IMR-90 (cell line): ENCODE measurements around the gene GPR153. TPM values are rescaled to one million over a fixed set of nuclear protein-coding genes. Genes with fewer than 3 reads are reported as not detected.
A peak's percentile ranks its signal among the peaks of the same experiment; 100 is the strongest.

Experiments
- ATAC-seq: fragments of 200-7000 bp; cut with Tn5 transposase; 2 replicates; pipeline ENCODE4 v1.9.1; 2020; ENCODE audit warnings: low read depth, mild to moderate bottlenecking, moderate library complexity
- BruUV-seq: library from RNA; stranded (reverse); fragments of 400-500 nt; replicated peaks from 2 replicates; lab custom pipeline; 2021; lab: Mats Ljungman, UMichigan
- CTCF ChIA-PET: fragments of 300-600 bp; formaldehyde crosslinking; extraction: SDS; loops from one replicate; lab custom pipeline; 2021; ENCODE audit warnings: antibody characterized with exemption; lab: Yijun Ruan, JAX
- POLR2A ChIA-PET: fragments of 300-600 bp; sonication (Branson Sonifier 250); formaldehyde crosslinking; loops from one replicate; lab custom pipeline; 2022; ENCODE audit warnings: antibody characterized with exemption; ENCODE audit not compliant: unreplicated experiment; lab: Charles Lee
- DNase-seq: peaks from one replicate; pipeline ENCODE4 v3.0.0; 2013
- H2AFZ ChIP-seq: replicated peaks from 2 replicates; pipeline ENCODE3; 2013; ENCODE audit warnings: low read length, mild to moderate bottlenecking; ENCODE audit not compliant: poor library complexity
- H2AK5ac ChIP-seq: 2 replicates; pipeline ENCODE4 v1.6.1; 2013; ENCODE audit warnings: low read depth, low read length, inconsistent platforms
- H2AK9ac ChIP-seq: replicated peaks from 2 replicates; pipeline ENCODE3; 2013; ENCODE audit warnings: mild to moderate bottlenecking, low read depth, low read length, moderate library complexity; ENCODE audit not compliant: poor library complexity
- H2BK120ac ChIP-seq: 2 replicates; pipeline ENCODE4 v1.6.1; 2013; ENCODE audit warnings: low read depth, low read length, inconsistent platforms
- H2BK15ac ChIP-seq: 3 replicates; pipeline ENCODE4 v1.6.1; 2013; ENCODE audit warnings: low read depth, low read length, inconsistent platforms
- H2BK20ac ChIP-seq: 2 replicates; pipeline ENCODE4 v1.6.1; 2013; ENCODE audit warnings: low read depth, mild to moderate bottlenecking, inconsistent platforms, low read length, moderate library complexity
- H2BK5ac ChIP-seq: 2 replicates; pipeline ENCODE4 v1.6.1; 2013; ENCODE audit warnings: mild to moderate bottlenecking, low read depth, low read length, inconsistent platforms; ENCODE audit not compliant: poor library complexity, severe bottlenecking
- H3K14ac ChIP-seq: replicated peaks from 2 replicates; pipeline ENCODE4 v1.6.1; 2013; ENCODE audit warnings: low read depth, low read length, inconsistent platforms
- H3K18ac ChIP-seq: 2 replicates; pipeline ENCODE4 v1.6.1; 2013; ENCODE audit warnings: low read depth, low read length, control low read depth
- H3K23ac ChIP-seq: 2 replicates; pipeline ENCODE4 v1.6.1; 2013; ENCODE audit warnings: low read depth, low read length, inconsistent platforms
- H3K27ac ChIP-seq: 2 replicates; pipeline ENCODE4 v1.5.1; 2013; ENCODE audit warnings: mild to moderate bottlenecking, control low read depth, low read length; ENCODE audit not compliant: insufficient read depth
- H3K27me3 ChIP-seq: 2 replicates; pipeline ENCODE4 v1.6.1; 2013; ENCODE audit warnings: low read length; ENCODE audit not compliant: control insufficient read depth, insufficient read depth
- H3K36me3 ChIP-seq: 2 replicates; pipeline ENCODE4 v1.6.1; 2013; ENCODE audit warnings: low read length, mixed read lengths; ENCODE audit not compliant: control insufficient read depth, insufficient read depth
- H3K4ac ChIP-seq: 2 replicates; pipeline ENCODE4 v1.6.1; 2013; ENCODE audit warnings: low read depth, low read length, inconsistent platforms
- H3K4me1 ChIP-seq: 2 replicates; pipeline ENCODE4 v1.6.1; 2013; ENCODE audit warnings: low read length, mixed read lengths; ENCODE audit not compliant: control insufficient read depth, insufficient read depth
- H3K4me2 ChIP-seq: 2 replicates; pipeline ENCODE4 v1.6.1; 2013; ENCODE audit warnings: low read depth, mild to moderate bottlenecking, control low read depth, low read length, moderate library complexity
- H3K4me3 ChIP-seq: 2 replicates; pipeline ENCODE4 v1.5.1; 2013; ENCODE audit warnings: low read depth, mild to moderate bottlenecking, control low read depth, low read length, moderate library complexity; ENCODE audit not compliant: insufficient read depth
- H3K56ac ChIP-seq: 2 replicates; pipeline ENCODE4 v1.6.1; 2013; ENCODE audit warnings: low read length, inconsistent platforms; ENCODE audit not compliant: insufficient read depth; ENCODE audit errors: extremely low read depth
- H3K79me1 ChIP-seq, 2 experiments: 2 replicates each; pipeline ENCODE4 v1.6.1; 2013; ENCODE audit warnings: low read length in 2 of 2, inconsistent platforms in 1 of 2, low read depth in 1 of 2
- H3K9ac ChIP-seq: 2 replicates; pipeline ENCODE4 v1.6.1; 2013; ENCODE audit warnings: low read depth, low read length, control low read depth
- H3K9me1 ChIP-seq: 2 replicates; pipeline ENCODE4 v1.6.1; 2013; ENCODE audit warnings: low read length, inconsistent platforms; ENCODE audit not compliant: insufficient read depth
- H3K9me3 ChIP-seq: 2 replicates; pipeline ENCODE4 v1.6.1; 2013; ENCODE audit warnings: low read length; ENCODE audit not compliant: control insufficient read depth, insufficient read depth
- H4K20me1 ChIP-seq: 2 replicates; pipeline ENCODE4 v1.6.1; 2013; ENCODE audit warnings: low read length, inconsistent platforms; ENCODE audit not compliant: insufficient read depth
- H4K5ac ChIP-seq: 2 replicates; pipeline ENCODE4 v1.6.1; 2013; ENCODE audit warnings: mild to moderate bottlenecking, low read depth, low read length, control low read depth
- H4K8ac ChIP-seq, 2 experiments: 2 replicates each; pipeline ENCODE4 v1.6.1; 2013; ENCODE audit warnings: low read depth in 2 of 2, low read length in 2 of 2, control low read depth in 1 of 2, inconsistent platforms in 1 of 2
- H4K91ac ChIP-seq: 2 replicates; pipeline ENCODE4 v1.6.1; 2013; ENCODE audit warnings: low read depth, low read length, inconsistent platforms; ENCODE audit not compliant: insufficient read depth
- BHLHE40 ChIP-seq: fragments of 150-350 bp; IDR thresholded peaks from 2 replicates; pipeline ENCODE4 v1.6.1; 2016; ENCODE audit warnings: mild to moderate bottlenecking, low read depth, low read length
- CEBPB ChIP-seq: IDR thresholded peaks from 2 replicates; pipeline ENCODE4 v1.6.1; 2012; ENCODE audit warnings: low read depth, low read length, improper control_type of control experiment
- CHD1 ChIP-seq: IDR thresholded peaks from 2 replicates; pipeline ENCODE4 v1.6.1; 2012; ENCODE audit warnings: low read depth, low read length, improper control_type of control experiment
- CTCF ChIP-seq: conservative IDR thresholded peaks from 2 replicates; pipeline ENCODE4 v1.5.1; 2012; ENCODE audit warnings: mild to moderate bottlenecking, low read depth, low read length, improper control_type of control experiment
- FOS ChIP-seq: fragments of 150-350 bp; IDR thresholded peaks from 2 replicates; pipeline ENCODE4 v1.6.1; 2016; ENCODE audit warnings: low read depth, low read length
- MAFK ChIP-seq: IDR thresholded peaks from 2 replicates; pipeline ENCODE4 v1.6.1; 2012; ENCODE audit warnings: low read depth, low read length, improper control_type of control experiment
- MAZ ChIP-seq: IDR thresholded peaks from 2 replicates; pipeline ENCODE4 v1.6.1; 2012; ENCODE audit warnings: low read depth, mild to moderate bottlenecking, low read length, improper control_type of control experiment, moderate library complexity, borderline replicate concordance
- MXI1 ChIP-seq: IDR thresholded peaks from 2 replicates; pipeline ENCODE4 v1.6.1; 2012; ENCODE audit warnings: low read depth, mild to moderate bottlenecking, low read length, moderate library complexity, borderline replicate concordance
- POLR2A ChIP-seq: IDR thresholded peaks from 2 replicates; pipeline ENCODE4 v1.6.1; 2012; ENCODE audit warnings: mild to moderate bottlenecking, low read depth, low read length
- RAD21 ChIP-seq: IDR thresholded peaks from 2 replicates; pipeline ENCODE4 v1.6.1; 2012; ENCODE audit warnings: low read length, improper control_type of control experiment
- RCOR1 ChIP-seq: IDR thresholded peaks from 2 replicates; pipeline ENCODE4 v1.6.1; 2012; ENCODE audit warnings: mild to moderate bottlenecking, low read length, improper control_type of control experiment; ENCODE audit not compliant: insufficient replicate concordance
- RFX5 ChIP-seq: IDR thresholded peaks from 2 replicates; pipeline ENCODE4 v1.8.0; 2012; ENCODE audit warnings: low read depth, mild to moderate bottlenecking, low read length, moderate library complexity
- USF2 ChIP-seq: fragments of 150-350 bp; IDR thresholded peaks from 2 replicates; pipeline ENCODE4 v1.6.1; 2017; ENCODE audit warnings: mild to moderate bottlenecking, antibody characterized with exemption, low read length, low read depth
- WGBS, 2 experiments: methylation state at CpG; one replicate each; pipeline versions ENCODE4 v1.1.5 to v1.1.7; 2013; ENCODE audit warnings: missing lambda C conversion rate in 2 of 2; ENCODE audit not compliant: insufficient read length in 1 of 2; ENCODE audit errors: extremely low coverage in 2 of 2; 5-methylcytosine and 5-hydroxymethylcytosine counted together
- dilution Hi-C: fragments of 300-500 bp; cut with HindIII; formaldehyde crosslinking; loops from one replicate; pipeline ENCODE4 v1.14.3; 2018; ENCODE audit warnings: low sequenced_read_pairs; ENCODE audit not compliant: unreplicated experiment
- in situ Hi-C: fragments of 300-500 bp; cut with MboI; formaldehyde crosslinking; loops from 3 replicates; pipeline ENCODE4 v1.14.3; 2019; ENCODE audit warnings: low sequenced_read_pairs, inconsistent platforms, mixed read lengths
- intact Hi-C: fragments of 100-400 bp; cut with micrococcal nuclease; formaldehyde crosslinking; loops from 2 replicates; pipeline ENCODE4 v1.10.0; 2022
- polyA plus RNA-seq, 3 experiments: library from polyadenylated mRNA; depleted of rRNA; stranded (reverse); fragments of >200 nt; gene quantifications; 2 replicates each; pipeline ENCODE4 v1.2.3, GENCODE V29; 2012; ENCODE audit warnings: low replicate concordance in 1 of 3
- total RNA-seq: library from RNA; depleted of rRNA; stranded (reverse); fragments of >200 nt; gene quantifications from 2 replicates; pipeline ENCODE4 v1.2.3, GENCODE V29; 2012

Gene GPR153
- total and polyA plus RNA-seq, 2 of the 4 experiments (the other 2 are of a cell fraction): 1.8 to 5.2 TPM

- no peak for TF ChIP-seq FOS
These were observed 33.4 kb upstream of the GPR153 start (continued) for GRCh38 chr1:6294080-6294889.

DNA sequence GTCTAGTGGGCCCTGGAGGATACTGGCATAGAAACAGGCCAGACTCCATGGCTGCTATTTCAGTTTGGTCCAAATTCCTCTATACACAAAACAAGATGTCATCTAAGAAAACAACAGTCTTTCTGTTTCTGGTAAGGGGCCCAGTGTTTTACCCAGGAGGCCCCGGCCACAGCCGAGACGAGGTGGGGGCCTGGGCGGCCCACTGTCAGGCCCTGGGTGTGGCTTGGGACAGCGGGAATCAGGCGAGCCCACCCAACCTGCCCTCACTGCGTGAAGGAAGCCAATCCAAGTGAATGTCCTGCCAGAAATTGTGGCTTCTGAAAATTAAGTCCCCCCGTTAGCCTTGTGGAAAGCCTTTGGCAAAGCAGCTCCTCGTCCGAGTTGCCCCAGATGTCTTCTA is 31.2 kb upstream of the GPR153 start:
- dilution Hi-C loops: no loop called here
- Histone ChIP-seq H3K9me1 (no peaks in the 10 kb centered on the region), H3K36me3 (peaks cover 4% of the 10 kb centered on the region; the same call in 1 of the 2 replicates), H3K4me1 (no peaks in the 10 kb centered on the region), H2AK9ac (peak overlapping the region; percentile 55), H4K5ac (no peak overlapping the region), H3K56ac (no peak overlapping the region), H4K91ac (no peak overlapping the region), H2BK15ac (no peak overlapping the region), H3K18ac (no peak overlapping the region), H2BK5ac (no peak overlapping the region), H4K8ac (no peak overlapping the region), H2AK5ac (no peak overlapping the region), H3K14ac (no peak overlapping the region), H3K4me2 (no peak overlapping the region), H3K79me1 (peaks cover 0 to 3% of the 10 kb centered on the region in 2 experiments; a peak in 1 of 4 replicates), H4K20me1 (no peaks in the 10 kb centered on the region), H3K27ac (no peak overlapping the region), H3K23ac (no peak overlapping the region), H2BK20ac (no peak overlapping the region), H3K4ac (no peak overlapping the region), H3K4me3 (no peak overlapping the region), H2AFZ (no peak overlapping the region), H3K9ac (no peak overlapping the region), H3K27me3 (no peaks in the 10 kb centered on the region), H3K9me3 (no peaks in the 10 kb centered on the region), H2BK120ac (no peak overlapping the region)
- WGBS, 2 experiments: 56% methylated on average over 7 of the region's 10 CpGs; no CpG with 5 or more reads in 1 of the 2 experiments
- in situ Hi-C loops: no loop called here
- no TSS peak for BruUV-seq
- CTCF ChIA-PET: no interaction called here
- ATAC-seq (no peak), DNase-seq (no peak)
- intact Hi-C loops: no loop called here
- POLR2A ChIA-PET: no interaction called here
- TF ChIP-seq CEBPB: no peak
- TF ChIP-seq USF2: no peak
- no peak for TF ChIP-seq BHLHE40
- TF ChIP-seq MAZ: no peak
- TF ChIP-seq CHD1: no peak
- TF ChIP-seq RFX5: no peak
- no peak for TF ChIP-seq FOS
- TF ChIP-seq RCOR1: no peak
- TF ChIP-seq CTCF: no peak
- TF ChIP-seq POLR2A: no peak
- no peak for TF ChIP-seq MXI1
- TF ChIP-seq MAFK: no peak
- TF ChIP-seq RAD21: no peak
